ENCODE results near the gene CHSY1. TPM values are rescaled to one million over a fixed set of nuclear protein-coding genes. Genes with fewer than 3 reads are reported as not detected.
A peak's percentile ranks its signal among the peaks of the same experiment; 100 is the strongest.

Gene CHSY1
- total and polyA plus RNA-seq, 10 of the 15 experiments (the other 5 are each of a cell fraction or from before 2014, with no cell fraction given), result 1.4 to 31.2 (median 10.5) TPM

- TF ChIP-seq CTCF (IDR thresholded peaks at IDR 0.05 in 2 of 3, conservative IDR thresholded peaks at IDR 0.05 in 1 of 3; ENCODE audit: control insufficient read depth in 2 of 3, extremely low read depth in 1 of 3, insufficient read depth in 1 of 3, low read depth in 3 of 3, low read length in 3 of 3), result 0 out of 6 replicates have a peak, but pooled peaks of 1 of the 3 experiments have one; percentile 3
- TF ChIP-seq PAX5 (IDR thresholded peaks at IDR 0.05; ENCODE audit: borderline replicate concordance, low read depth, low read length), result peak; percentile 72; the same call in 1 of the 2 replicates
- peak; percentile 80; the same call in 1 of the 2 replicates for TF ChIP-seq RELB (IDR thresholded peaks at IDR 0.05; ENCODE audit: low read depth)
- peak; percentile 99 for TF ChIP-seq SKIL (IDR thresholded peaks at IDR 0.05; ENCODE audit: low read depth, poor library complexity, severe bottlenecking)
- TF ChIP-seq MAX (IDR thresholded peaks at IDR 0.05; ENCODE audit: low read depth, low read length), result peak; percentile 40; the same call in 1 of the 2 replicates
- peak; percentile 24; the same call in 1 of the 2 replicates for TF ChIP-seq CHD4 (IDR thresholded peaks at IDR 0.05)
- TF ChIP-seq MXI1 (IDR thresholded peaks at IDR 0.05; ENCODE audit: low read depth, low read length), result peak; percentile 45; the same call in 1 of the 2 replicates
- peak; percentile 65 for TF ChIP-seq NFIC (IDR thresholded peaks at IDR 0.05; ENCODE audit: low read depth, low read length)
- TF ChIP-seq CREM (IDR thresholded peaks at IDR 0.05; ENCODE audit: low read depth), result peak; percentile 72
- TF ChIP-seq ELK1 (IDR thresholded peaks at IDR 0.05; ENCODE audit: low read depth, low read length), result peak; percentile 93
- TF ChIP-seq CREB1 (IDR thresholded peaks at IDR 0.05; ENCODE audit: low read depth), result 0 out of 2 replicates have a peak, but pooled peaks have one; percentile 36
- no peak for TF ChIP-seq REST (IDR thresholded peaks at IDR 0.05; ENCODE audit: low read depth, low read length)
- peak; percentile 24; the same call in 1 of the 2 replicates for TF ChIP-seq BCL11A (IDR thresholded peaks at IDR 0.05; ENCODE audit: low read depth, low read length)
- TF ChIP-seq RELA (IDR thresholded peaks at IDR 0.05; ENCODE audit: borderline replicate concordance, partially characterized antibody), result peak; percentile 21
- peak; percentile 65 for TF ChIP-seq EED (IDR thresholded peaks at IDR 0.05; ENCODE audit: low read depth)
- TF ChIP-seq GATAD2B (conservative IDR thresholded peaks at IDR 0.05; ENCODE audit: low read depth), result peak; percentile 62
- TF ChIP-seq LARP7 (IDR thresholded peaks at IDR 0.05), result 0 out of 2 replicates have a peak, but pooled peaks have one; percentile 16
Observed at GRCh38 chr15:101135532-101136166, 116.2 kb downstream of the CHSY1 start (continued).

Measured in GM12878 (cell line).